OCI-LY7 (cell line): ENCODE results near the gene ORM2.

Source experiments
- EZH2phosphoT487 ChIP-seq: fragments of 200-600 bp; sonication (generic); IDR thresholded peaks from 2 replicates; pipeline ENCODE4 v1.6.1; 2018; ENCODE audit warnings: low read depth, borderline replicate concordance, mild to moderate bottlenecking, mixed run types, antibody characterized with exemption, low read length, moderate library complexity, mixed read lengths
- TF ChIP-seq, protein P1 (sequence below): fragments of 200-600 bp; sonication (generic); conservative IDR thresholded peaks from 2 replicates; pipeline ENCODE4 v1.5.1; 2014; ENCODE audit warnings: mild to moderate bottlenecking, antibody characterized with exemption, low read length, moderate library complexity, mixed read lengths

DNA sequence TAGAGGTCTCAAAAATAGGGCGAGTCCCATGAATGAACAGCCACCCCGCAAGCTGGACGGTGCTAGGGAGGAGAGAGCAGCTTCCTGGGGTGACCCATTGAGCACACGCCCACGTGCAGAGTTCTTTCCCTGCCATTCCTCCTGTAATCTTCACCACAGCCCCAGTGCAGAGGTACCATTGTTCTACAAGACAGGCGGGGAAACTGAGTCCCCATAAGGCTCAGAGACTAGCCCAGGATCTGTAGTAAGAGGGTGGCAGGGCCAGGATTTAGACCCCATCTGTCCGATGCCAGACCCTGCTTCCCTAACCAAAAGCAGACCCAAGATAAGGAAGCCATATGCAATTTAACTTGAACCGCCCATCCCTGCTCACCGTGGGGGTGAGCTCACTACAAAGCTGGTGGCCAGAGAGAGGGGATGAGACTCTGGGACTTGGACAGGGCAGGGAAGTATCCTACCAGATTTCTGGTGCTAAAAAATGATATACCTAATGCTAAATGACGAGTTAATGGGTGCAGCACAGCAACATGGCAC is 43.5 kb upstream of the ORM2 start:
- no peak for TF ChIP-seq EZH2phosphoT487
- TF ChIP-seq, protein P1, sequence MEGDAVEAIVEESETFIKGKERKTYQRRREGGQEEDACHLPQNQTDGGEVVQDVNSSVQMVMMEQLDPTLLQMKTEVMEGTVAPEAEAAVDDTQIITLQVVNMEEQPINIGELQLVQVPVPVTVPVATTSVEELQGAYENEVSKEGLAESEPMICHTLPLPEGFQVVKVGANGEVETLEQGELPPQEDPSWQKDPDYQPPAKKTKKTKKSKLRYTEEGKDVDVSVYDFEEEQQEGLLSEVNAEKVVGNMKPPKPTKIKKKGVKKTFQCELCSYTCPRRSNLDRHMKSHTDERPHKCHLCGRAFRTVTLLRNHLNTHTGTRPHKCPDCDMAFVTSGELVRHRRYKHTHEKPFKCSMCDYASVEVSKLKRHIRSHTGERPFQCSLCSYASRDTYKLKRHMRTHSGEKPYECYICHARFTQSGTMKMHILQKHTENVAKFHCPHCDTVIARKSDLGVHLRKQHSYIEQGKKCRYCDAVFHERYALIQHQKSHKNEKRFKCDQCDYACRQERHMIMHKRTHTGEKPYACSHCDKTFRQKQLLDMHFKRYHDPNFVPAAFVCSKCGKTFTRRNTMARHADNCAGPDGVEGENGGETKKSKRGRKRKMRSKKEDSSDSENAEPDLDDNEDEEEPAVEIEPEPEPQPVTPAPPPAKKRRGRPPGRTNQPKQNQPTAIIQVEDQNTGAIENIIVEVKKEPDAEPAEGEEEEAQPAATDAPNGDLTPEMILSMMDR, result no peak
